ENCODE results near the gene DLD. TPM values are rescaled to one million over a fixed set of nuclear protein-coding genes. Genes with fewer than 3 reads are reported as not detected.

Gene DLD
- total RNA-seq, 1 donor from 2014 or later: 59.8 TPM

DNA sequence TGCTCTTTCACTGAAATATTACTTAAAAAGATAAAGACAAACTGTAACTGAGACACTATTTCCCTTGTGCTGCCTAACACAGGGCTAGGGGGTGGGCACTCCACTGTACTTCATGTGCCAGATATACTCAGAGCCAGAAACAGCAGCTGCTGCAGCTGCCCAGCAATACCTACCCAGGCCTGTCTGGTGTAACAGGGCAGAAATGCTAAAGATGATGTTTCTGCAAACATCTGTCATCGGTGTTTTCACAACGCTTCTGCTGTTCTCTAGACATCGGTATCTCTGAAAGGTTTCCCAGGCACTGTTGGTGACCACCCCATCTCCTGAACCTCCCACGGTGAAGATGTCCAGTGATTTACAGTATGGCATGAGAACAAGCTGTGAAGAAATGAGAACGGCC is 69.3 kb downstream of the DLD start:
- H3K27me3 Mint-ChIP-seq (ENCODE audit: unreplicated experiment): no peaks in the 10 kb centered on the region
- peaks cover 27% of the 10 kb centered on the region for H3K4me1 Mint-ChIP-seq (ENCODE audit: unreplicated experiment)
- no peaks in the 10 kb centered on the region for H3K9me3 Mint-ChIP-seq (ENCODE audit: unreplicated experiment)
- H3K36me3 Mint-ChIP-seq (ENCODE audit: unreplicated experiment): peaks cover 84% of the 10 kb centered on the region
- TF ChIP-seq, protein P1, sequence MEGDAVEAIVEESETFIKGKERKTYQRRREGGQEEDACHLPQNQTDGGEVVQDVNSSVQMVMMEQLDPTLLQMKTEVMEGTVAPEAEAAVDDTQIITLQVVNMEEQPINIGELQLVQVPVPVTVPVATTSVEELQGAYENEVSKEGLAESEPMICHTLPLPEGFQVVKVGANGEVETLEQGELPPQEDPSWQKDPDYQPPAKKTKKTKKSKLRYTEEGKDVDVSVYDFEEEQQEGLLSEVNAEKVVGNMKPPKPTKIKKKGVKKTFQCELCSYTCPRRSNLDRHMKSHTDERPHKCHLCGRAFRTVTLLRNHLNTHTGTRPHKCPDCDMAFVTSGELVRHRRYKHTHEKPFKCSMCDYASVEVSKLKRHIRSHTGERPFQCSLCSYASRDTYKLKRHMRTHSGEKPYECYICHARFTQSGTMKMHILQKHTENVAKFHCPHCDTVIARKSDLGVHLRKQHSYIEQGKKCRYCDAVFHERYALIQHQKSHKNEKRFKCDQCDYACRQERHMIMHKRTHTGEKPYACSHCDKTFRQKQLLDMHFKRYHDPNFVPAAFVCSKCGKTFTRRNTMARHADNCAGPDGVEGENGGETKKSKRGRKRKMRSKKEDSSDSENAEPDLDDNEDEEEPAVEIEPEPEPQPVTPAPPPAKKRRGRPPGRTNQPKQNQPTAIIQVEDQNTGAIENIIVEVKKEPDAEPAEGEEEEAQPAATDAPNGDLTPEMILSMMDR (IDR thresholded peaks at IDR 0.05): no peak
- no peak for DNase-seq (ENCODE audit: extremely low spot score, unreplicated experiment)
- no peak overlapping the region for H3K27ac Mint-ChIP-seq (ENCODE audit: unreplicated experiment)
- no peak overlapping the region for H3K4me3 Mint-ChIP-seq (ENCODE audit: unreplicated experiment)

DNA sequence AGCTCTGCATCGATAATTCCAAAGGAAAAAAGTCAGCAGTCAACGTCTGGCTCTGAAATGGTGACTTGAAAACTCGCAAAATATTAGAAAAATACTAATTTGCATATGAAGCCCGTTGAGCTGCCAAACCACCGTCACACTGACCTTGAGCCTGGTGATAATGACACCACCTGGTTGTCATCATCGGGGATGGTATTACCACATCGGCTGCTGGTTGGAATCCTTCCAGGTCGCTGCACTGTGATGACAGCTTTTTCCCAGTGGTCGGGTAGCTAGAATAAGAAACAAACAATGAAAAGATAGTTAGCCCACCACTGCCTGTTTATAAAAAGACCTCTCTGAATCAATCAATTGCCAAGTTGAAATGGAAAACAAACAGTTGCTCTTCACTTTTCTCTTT is 70.4 kb downstream of the DLD start:
- H3K4me3 Mint-ChIP-seq (ENCODE audit: unreplicated experiment): no peak overlapping the region
- TF ChIP-seq, protein P1 (IDR thresholded peaks at IDR 0.05): no peak
- H3K27ac Mint-ChIP-seq (ENCODE audit: unreplicated experiment): peak overlapping the region; percentile 52
- DNase-seq (ENCODE audit: extremely low spot score, unreplicated experiment): no peak
- H3K27me3 Mint-ChIP-seq (ENCODE audit: unreplicated experiment): no peaks in the 10 kb centered on the region
- no peaks in the 10 kb centered on the region for H3K9me3 Mint-ChIP-seq (ENCODE audit: unreplicated experiment)
- peaks cover 78% of the 10 kb centered on the region for H3K36me3 Mint-ChIP-seq (ENCODE audit: unreplicated experiment)
- peaks cover 26% of the 10 kb centered on the region for H3K4me1 Mint-ChIP-seq (ENCODE audit: unreplicated experiment)

DNA sequence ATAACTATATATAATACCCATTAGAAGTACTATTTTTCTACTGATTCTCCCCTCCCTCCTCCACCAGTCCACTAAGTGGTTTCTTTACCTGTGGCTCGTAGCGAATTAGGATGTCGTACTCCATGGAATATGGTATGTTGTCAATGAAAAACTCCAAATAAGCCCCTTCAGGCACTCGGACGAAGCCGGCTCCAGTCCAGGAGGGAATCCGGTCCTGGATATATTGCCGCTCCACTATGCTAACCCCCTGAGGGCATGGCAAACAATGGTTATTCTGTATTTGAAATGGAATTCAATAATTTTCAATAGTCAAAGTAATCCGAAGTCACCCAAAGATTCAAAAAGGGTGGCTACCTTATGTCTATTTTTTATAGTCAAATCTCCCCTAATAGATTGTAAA is 71.8 kb downstream of the DLD start:
- no peak for DNase-seq (ENCODE audit: extremely low spot score, unreplicated experiment)
- Mint-ChIP-seq H3K4me1 (ENCODE audit: unreplicated experiment) (peaks cover 20% of the 10 kb centered on the region), H3K36me3 (ENCODE audit: unreplicated experiment) (peaks cover 75% of the 10 kb centered on the region), H3K27me3 (ENCODE audit: unreplicated experiment) (no peaks in the 10 kb centered on the region), H3K9me3 (ENCODE audit: unreplicated experiment) (no peaks in the 10 kb centered on the region), H3K4me3 (ENCODE audit: unreplicated experiment) (no peak overlapping the region), H3K27ac (ENCODE audit: unreplicated experiment) (no peak overlapping the region)
- TF ChIP-seq, protein P1 (IDR thresholded peaks at IDR 0.05): no peak

DNA sequence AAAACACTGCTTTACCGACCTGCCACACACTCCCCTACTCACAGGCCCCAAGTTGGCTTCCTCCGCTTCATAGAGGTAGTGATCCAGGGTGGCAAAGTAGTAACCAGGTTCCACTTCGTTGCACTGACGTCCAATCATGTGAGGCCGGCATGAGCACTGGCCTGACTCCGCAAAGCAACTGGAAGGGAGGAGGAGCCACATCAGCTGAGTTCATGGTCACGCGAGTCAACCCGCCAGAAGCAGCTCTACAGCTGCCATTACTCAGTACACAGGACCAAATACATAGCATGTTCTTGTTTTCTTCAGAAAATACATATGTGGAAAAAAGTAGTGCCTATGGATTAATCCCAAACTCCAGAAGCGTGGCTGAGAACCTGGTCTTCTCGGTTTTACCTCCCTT is 73.5 kb downstream of the DLD start:
- no peak for DNase-seq (ENCODE audit: extremely low spot score, unreplicated experiment)
- peaks cover 60% of the 10 kb centered on the region for H3K36me3 Mint-ChIP-seq (ENCODE audit: unreplicated experiment)
- H3K4me3 Mint-ChIP-seq (ENCODE audit: unreplicated experiment): no peak overlapping the region
- no peaks in the 10 kb centered on the region for H3K9me3 Mint-ChIP-seq (ENCODE audit: unreplicated experiment)
- H3K27me3 Mint-ChIP-seq (ENCODE audit: unreplicated experiment): no peaks in the 10 kb centered on the region
- peak overlapping the region; percentile 50 for H3K27ac Mint-ChIP-seq (ENCODE audit: unreplicated experiment)
- TF ChIP-seq, protein P1 (IDR thresholded peaks at IDR 0.05): no peak
- H3K4me1 Mint-ChIP-seq (ENCODE audit: unreplicated experiment): peaks cover 9% of the 10 kb centered on the region

DNA sequence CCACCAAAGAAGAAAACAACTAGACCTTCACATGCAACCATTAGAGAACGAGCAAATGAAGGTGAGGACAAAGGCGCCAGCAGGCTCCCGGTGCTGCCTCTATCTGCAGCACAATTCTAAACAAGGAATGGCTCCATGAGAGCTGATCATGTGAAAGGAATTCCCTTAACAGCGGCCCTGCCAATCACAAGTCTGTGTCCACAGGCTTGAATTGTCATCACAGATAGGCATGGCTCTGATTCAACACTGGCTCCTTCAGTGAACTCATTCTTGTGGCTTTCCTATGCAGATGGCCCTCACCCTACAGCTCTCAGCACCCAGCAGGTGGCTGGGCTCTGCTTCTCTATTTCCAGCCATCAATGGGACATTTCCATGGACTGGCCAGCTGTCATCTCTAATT is 75.7 kb downstream of the DLD start:
- Mint-ChIP-seq H3K27ac (ENCODE audit: unreplicated experiment) (no peak overlapping the region), H3K4me3 (ENCODE audit: unreplicated experiment) (no peak overlapping the region), H3K9me3 (ENCODE audit: unreplicated experiment) (no peaks in the 10 kb centered on the region), H3K27me3 (ENCODE audit: unreplicated experiment) (no peaks in the 10 kb centered on the region), H3K4me1 (ENCODE audit: unreplicated experiment) (peaks cover 13% of the 10 kb centered on the region), H3K36me3 (ENCODE audit: unreplicated experiment) (peaks cover 52% of the 10 kb centered on the region)
- no peak for DNase-seq (ENCODE audit: extremely low spot score, unreplicated experiment)
- TF ChIP-seq, protein P1 (IDR thresholded peaks at IDR 0.05): peak; percentile 34
